Esophagus muscularis mucosa (tissue), 4 donors: Measurements from ENCODE around the gene TYMS. TPM values are rescaled to one million over a fixed set of nuclear protein-coding genes. Genes with fewer than 3 reads are reported as not detected.
A peak's percentile ranks its signal among the peaks of the same experiment; 100 is the strongest.

Experiments used
- DNase-seq: peaks from one replicate; pipeline ENCODE4 v3.0.0-alpha.2; 2017; ENCODE audit errors: extremely low spot score
- H3K27ac ChIP-seq, 4 donors: fragments of 200-600 bp; sonication (generic); replicated peaks in 1 of 4; 1 replicate in 3 of 4; 2 replicates in 1 of 4; pipeline ENCODE4 v1.5.1; 2016 to 2019; ENCODE audit warnings: mild to moderate bottlenecking in 1 of 4
- H3K27me3 ChIP-seq, 4 donors: fragments of 200-600 bp; sonication (generic); one replicate each; pipeline versions ENCODE4 v1.5.1 to v1.6.0; 2016 to 2019
- H3K36me3 ChIP-seq, 4 donors: fragments of 200-600 bp; sonication (generic); one replicate each; pipeline ENCODE4 v1.5.1; 2016 to 2019
- H3K4me1 ChIP-seq, 4 donors: fragments of 200-600 bp; sonication (generic); one replicate each; pipeline ENCODE4 v1.5.1; 2016 to 2019
- H3K4me3 ChIP-seq, 4 donors: fragments of 200-600 bp; sonication (generic); 1 replicate in 2 of 4; 2 replicates in 2 of 4; pipeline ENCODE4 v1.5.1; 2016 to 2019; ENCODE audit warnings: mild to moderate bottlenecking in 4 of 4, moderate library complexity in 1 of 4
- H3K9me3 ChIP-seq, 4 donors: fragments of 200-600 bp; sonication (generic); 1 replicate in 3 of 4; 2 replicates in 1 of 4; pipeline ENCODE4 v1.5.1; 2016 to 2019
- EP300 ChIP-seq: sonication (generic); formaldehyde crosslinking; IDR thresholded peaks from one replicate; pipeline ENCODE4 v1.6.1; 2017; ENCODE audit warnings: antibody characterized with exemption
- POLR2A ChIP-seq: fragments of 450-650 bp; IDR thresholded peaks from one replicate; pipeline ENCODE4 v1.6.1; 2017; ENCODE audit warnings: antibody characterized with exemption, moderate library complexity, mild to moderate bottlenecking, low read depth
- POLR2AphosphoS5 ChIP-seq, 2 donors: sonication (generic); formaldehyde crosslinking; IDR thresholded peaks; one replicate each; pipeline ENCODE4 v1.6.1; 2017; ENCODE audit warnings: antibody characterized with exemption in 2 of 2
- WGBS: methylation state at CpG from one replicate; pipeline ENCODE4 v1.1.5; 2018; 5-methylcytosine and 5-hydroxymethylcytosine counted together
- intact Hi-C: fragments of 100-400 bp; cut with DNase I; formaldehyde crosslinking; loops from one replicate; pipeline ENCODE4 v1.15.1; 2023
- total RNA-seq, 4 donors: library from RNA; depleted of rRNA; stranded (reverse); fragments of >200 nt; gene quantifications; one replicate each; pipeline versions ENCODE4 v1.1.0 to v1.2.1, GENCODE V29; 2016
- TF ChIP-seq, protein P1 (sequence below), 3 experiments: fragments of 200-600 bp in 2 of 3; fragments of 450-650 bp in 1 of 3; sonication (generic) in 2 of 3; IDR thresholded peaks; one replicate each; pipeline ENCODE4 v1.5.1; 2017 to 2019; ENCODE audit warnings: antibody characterized with exemption in 3 of 3, mild to moderate bottlenecking in 2 of 3, moderate library complexity in 1 of 3

TYMS gene
- total RNA-seq, 4 donors from 2014 or later: 0.42 to 3.8 (median 2.2) TPM

DNA sequence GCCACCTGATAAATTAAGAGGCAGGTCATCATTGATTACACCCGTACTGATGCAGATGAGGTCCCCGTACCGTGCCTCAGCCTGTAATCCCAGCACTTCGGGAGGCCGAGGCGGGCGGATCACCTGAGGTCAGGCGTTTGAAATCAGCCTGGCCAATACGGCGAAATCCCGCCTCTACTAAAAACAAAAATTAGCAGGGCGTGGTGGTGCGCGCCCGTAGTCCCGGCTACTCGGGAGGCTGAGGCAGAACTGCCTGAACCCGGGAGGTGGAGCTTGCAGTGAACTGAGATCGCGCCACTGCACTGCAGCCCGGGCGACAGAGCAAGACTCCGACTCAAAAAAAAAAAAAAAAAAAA lies 55.7 kb downstream of the TYMS start:
- intact Hi-C loops: no loop called here
- H3K9me3 ChIP-seq: no peaks in the 10 kb centered on the region
- H3K27me3 ChIP-seq: no peaks in the 10 kb centered on the region
- TF ChIP-seq, protein P1, sequence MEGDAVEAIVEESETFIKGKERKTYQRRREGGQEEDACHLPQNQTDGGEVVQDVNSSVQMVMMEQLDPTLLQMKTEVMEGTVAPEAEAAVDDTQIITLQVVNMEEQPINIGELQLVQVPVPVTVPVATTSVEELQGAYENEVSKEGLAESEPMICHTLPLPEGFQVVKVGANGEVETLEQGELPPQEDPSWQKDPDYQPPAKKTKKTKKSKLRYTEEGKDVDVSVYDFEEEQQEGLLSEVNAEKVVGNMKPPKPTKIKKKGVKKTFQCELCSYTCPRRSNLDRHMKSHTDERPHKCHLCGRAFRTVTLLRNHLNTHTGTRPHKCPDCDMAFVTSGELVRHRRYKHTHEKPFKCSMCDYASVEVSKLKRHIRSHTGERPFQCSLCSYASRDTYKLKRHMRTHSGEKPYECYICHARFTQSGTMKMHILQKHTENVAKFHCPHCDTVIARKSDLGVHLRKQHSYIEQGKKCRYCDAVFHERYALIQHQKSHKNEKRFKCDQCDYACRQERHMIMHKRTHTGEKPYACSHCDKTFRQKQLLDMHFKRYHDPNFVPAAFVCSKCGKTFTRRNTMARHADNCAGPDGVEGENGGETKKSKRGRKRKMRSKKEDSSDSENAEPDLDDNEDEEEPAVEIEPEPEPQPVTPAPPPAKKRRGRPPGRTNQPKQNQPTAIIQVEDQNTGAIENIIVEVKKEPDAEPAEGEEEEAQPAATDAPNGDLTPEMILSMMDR (IDR thresholded peaks at IDR 0.05): no peak
- TF ChIP-seq POLR2A (no peak), EP300 (no peak), POLR2AphosphoS5 (IDR thresholded peaks at IDR 0.05) (no peak)
- peaks cover 10 to 26% (median 23%) of the 10 kb centered on the region in 4 donors for H3K4me1 ChIP-seq
- 87% methylated on average over 23 of the region's 23 CpGs for WGBS
- H3K4me3 ChIP-seq: peak overlapping the region; percentile 61 to 73 (median 70)
- no peak for DNase-seq
- H3K36me3 ChIP-seq: peaks cover 0 to 9% (median 3%) of the 10 kb centered on the region in 4 donors
- peak overlapping the region; percentile 80 to 90 (median 86) for H3K27ac ChIP-seq

DNA sequence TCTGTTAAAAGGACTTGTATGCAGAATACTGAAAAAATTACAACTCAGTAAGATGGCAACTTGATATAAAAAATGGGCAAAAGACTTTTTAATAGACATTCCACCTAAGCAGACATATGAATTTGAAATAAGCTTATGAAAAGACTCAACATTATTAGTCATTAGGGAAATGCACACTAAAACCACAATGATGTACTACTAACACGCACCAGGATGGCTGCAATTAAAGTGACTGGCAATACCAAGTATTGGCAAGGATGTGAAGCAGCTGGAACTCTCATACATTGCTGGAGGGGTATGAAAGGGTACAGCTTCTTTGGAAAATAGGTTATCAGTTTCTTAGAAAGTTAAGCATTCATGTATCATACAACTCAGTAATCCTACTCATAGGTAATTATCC lies 58.2 kb downstream of the TYMS start:
- H3K27ac ChIP-seq: no peak overlapping the region
- 72% methylated on average over 1 of the region's 1 CpG for WGBS
- peaks cover 0 to 6% (median 0%) of the 10 kb centered on the region in 4 donors for H3K36me3 ChIP-seq
- no peaks in the 10 kb centered on the region for H3K27me3 ChIP-seq
- TF ChIP-seq POLR2AphosphoS5 (IDR thresholded peaks at IDR 0.05): no peak
- no peak for TF ChIP-seq POLR2A
- no peak for TF ChIP-seq EP300
- TF ChIP-seq, protein P1 (IDR thresholded peaks at IDR 0.05): no peak
- no peak for DNase-seq
- intact Hi-C loops: no loop called here
- H3K4me3 ChIP-seq: no peak overlapping the region
- H3K4me1 ChIP-seq: peaks cover 5 to 14% (median 12%) of the 10 kb centered on the region in 4 donors
- no peaks in the 10 kb centered on the region for H3K9me3 ChIP-seq

DNA sequence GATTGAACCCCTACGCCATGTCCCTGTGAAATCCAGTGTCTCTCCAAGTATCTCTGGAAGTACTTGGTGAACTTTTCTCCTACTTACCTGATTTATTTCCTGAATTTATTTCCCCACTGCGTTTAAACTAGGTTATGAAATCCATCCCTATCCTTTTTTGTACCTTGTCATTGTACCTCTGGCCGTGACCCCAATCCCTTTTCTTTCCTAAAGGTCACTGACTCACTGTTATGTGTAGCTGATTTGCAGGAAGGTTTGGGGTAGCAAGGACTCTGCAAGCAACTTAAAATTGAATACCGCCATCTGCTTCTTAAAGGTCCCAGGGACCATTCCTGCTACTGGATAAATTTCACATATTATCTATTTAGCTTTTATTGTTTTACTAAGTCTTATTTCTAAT lies 59.5 kb downstream of the TYMS start:
- TF ChIP-seq POLR2AphosphoS5 (IDR thresholded peaks at IDR 0.05) (no peak), EP300 (no peak), POLR2A (no peak)
- TF ChIP-seq, protein P1 (IDR thresholded peaks at IDR 0.05): no peak
- Histone ChIP-seq H3K27ac (no peak overlapping the region), H3K4me3 (no peak overlapping the region), H3K36me3 (peaks cover 0 to 6% (median 0%) of the 10 kb centered on the region in 4 donors), H3K4me1 (peaks cover 0 to 5% (median 4%) of the 10 kb centered on the region in 4 donors), H3K27me3 (no peaks in the 10 kb centered on the region), H3K9me3 (no peaks in the 10 kb centered on the region)
- intact Hi-C loops: no loop called here
- WGBS: 95% methylated on average over 4 of the region's 4 CpGs
- no peak for DNase-seq

Other genes with a start within 250 kb of the TYMS start
- 10 to 100 TPM; 17.9 to 36.4 (median 23.5) TPM for gene COLEC12, start 157.0 kb upstream of the TYMS start, total RNA-seq
- not detected for gene CETN1, start 77.3 kb upstream of the TYMS start, total RNA-seq
- 1 to 10 TPM in 1 of 4 donors, under 1 TPM in 1, not detected in 2; 0.97 to 2.5 TPM for gene CLUL1, start 60.7 kb upstream of the TYMS start, total RNA-seq
- gene ENOSF1, start 55.0 kb downstream of the TYMS start, total RNA-seq: 10 to 100 TPM; 21.6 to 53.2 (median 26.1) TPM
- 100 to 1,000 TPM in 3 of 4 donors, 10 to 100 TPM in 1; 94.6 to 143 (median 116) TPM for gene YES1, start 154.6 kb downstream of the TYMS start, total RNA-seq
- gene ADCYAP1, start 247.2 kb downstream of the TYMS start, total RNA-seq: 1 to 10 TPM; 1.2 to 4.0 (median 2.0) TPM